Measurements from ENCODE around the gene SMYD2.

The SMYD2 gene

DNA sequence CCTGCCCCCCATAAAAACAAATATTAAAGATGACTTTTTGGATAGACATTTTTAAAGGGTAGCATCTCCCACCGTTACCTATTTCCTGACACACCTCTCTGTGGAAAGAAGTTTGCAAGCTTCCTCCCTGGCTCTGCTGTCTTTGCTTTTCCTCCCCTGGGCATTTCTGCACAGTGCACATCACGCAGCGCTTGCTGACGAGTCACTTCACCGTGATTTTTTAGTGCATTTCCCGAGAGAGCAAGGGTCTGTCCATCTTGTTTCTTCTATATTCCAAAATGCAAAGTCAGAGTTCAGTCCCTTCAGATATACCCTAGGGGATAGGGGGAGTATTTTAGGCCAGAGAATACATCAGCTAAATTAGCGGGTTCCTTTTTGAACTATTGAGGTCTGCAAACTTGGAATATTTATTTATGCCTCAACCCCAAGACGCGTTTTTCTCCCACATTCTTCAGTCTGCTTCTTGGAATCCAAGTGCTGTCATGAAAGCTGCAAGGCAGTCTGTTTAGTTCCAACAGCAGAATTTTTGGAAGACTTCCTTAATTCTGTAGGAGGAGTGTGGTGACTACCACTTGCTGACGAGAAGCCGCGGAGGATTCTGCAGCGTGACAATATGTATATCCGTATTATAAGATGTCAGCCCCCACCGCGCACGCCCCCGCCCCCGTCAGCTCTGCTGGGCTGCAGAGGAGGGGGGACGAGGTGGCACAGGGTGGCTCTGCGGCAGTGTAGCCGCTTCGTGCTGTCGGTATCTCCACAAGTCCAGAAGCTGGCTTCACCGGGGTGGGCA is 22.4 kb downstream of the SMYD2 start:
- peak in 22 of 56 donors; percentile 2 to 37 (median 10) for DNase-seq

DNA sequence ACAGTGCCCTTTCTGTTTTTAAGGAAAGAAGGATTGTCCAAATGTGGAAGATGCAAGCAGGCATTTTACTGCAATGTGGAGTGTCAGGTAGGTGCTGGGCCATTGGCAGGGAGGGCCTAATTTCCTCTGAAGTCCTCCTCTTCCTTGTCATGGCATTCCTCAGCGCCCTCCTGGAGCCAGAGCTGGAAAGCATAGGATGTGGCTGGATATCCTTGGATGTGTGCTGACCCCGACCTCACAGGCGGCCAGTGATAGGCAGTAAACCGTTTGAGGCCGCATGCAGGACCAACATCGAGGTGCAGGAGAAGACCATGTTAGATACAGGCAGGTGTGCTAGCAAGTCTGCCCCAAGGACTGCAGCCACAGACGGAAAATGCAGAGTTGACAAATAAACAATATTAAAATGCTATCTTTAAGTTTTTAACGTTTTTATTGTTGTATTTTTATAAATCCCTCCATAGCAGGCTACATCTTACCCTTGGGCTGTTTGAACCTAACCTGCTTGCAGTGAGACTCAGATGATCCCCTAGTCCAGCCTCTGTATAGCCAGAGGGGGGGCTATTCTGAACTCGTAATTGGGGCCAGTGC is 24.3 kb downstream of the SMYD2 start:
- no peak for DNase-seq

DNA sequence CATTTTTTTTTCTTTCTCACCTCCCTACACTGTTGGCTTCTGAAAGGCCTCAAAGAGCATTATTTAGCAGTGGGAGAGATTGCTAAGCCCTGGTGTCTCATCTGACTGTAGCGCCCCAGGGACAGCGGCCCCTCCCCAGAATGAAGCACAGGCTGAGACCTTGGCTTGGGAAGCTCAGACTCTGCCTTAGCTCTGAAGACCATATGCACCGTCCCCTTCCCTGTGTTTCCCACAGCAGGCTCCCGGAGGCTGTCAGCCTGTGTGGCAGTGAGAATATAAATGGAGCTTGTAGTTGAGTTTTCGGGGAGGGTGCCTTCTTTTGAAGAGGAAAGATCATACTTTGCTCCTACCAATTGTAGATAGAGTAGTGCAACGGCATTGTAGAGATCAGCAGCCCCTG is 25.3 kb downstream of the SMYD2 start:
- DNase-seq: no peak

DNA sequence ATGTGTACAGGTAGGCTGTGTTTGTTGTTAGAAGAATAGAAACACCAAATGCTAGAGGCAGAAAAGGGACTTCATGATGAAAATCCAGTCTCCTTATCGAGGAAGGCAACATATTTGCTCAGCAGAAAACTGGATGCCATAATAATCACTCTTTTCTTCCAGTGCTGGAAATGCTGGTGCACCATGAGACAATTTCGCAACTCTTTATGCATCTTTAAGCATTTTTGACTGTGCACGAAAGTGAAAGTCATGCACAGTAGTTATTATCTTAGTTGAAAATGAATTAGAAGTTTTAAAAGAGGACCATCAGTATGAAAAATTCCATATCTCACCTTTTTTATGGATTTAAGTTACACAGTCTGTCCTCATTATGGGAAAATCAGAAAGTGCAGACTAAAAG is 29.1 kb downstream of the SMYD2 start:
- no peak for DNase-seq

DNA sequence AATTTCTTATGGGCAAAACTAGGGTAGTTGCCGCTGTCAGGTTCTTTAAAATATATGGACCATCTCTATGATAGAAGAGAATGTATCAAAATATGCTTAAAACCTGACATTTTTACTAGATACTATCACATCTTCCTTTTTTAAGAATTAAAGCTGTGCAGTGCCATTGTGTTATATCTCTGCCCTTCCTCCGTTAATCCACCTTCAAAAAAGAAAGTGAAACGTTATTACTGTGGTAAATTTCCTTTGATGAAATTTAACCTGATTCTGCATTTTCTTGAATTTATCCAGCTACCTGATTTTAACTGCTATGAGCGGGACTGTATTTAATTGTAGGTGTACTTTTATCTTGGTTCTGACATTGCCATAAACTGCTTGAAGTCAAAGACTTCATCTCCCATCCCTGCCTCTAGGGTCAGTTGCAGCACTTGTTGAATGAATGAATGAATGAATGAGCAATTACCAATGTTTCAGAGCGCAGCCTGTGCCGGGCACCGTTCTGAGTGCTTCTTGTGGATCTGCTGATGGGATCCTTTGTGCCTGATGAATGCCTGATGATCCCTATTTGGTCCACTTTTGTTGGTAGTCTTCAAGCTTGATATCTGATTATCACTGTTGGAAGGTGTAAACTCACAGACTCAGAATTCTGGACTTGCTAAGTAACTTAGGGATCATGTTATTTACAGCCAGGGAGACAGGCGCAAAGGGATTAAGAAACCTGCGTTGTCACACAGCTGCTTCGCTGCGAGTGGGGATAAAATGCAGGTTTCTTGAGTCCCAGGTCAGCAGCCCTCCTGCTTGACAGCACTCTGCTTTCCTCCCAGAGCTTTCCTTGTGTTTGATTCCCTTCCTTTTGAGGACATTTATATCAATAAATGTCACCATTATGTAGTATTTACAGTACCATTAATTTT is 30.1 kb downstream of the SMYD2 start:
- no peak for DNase-seq

DNA sequence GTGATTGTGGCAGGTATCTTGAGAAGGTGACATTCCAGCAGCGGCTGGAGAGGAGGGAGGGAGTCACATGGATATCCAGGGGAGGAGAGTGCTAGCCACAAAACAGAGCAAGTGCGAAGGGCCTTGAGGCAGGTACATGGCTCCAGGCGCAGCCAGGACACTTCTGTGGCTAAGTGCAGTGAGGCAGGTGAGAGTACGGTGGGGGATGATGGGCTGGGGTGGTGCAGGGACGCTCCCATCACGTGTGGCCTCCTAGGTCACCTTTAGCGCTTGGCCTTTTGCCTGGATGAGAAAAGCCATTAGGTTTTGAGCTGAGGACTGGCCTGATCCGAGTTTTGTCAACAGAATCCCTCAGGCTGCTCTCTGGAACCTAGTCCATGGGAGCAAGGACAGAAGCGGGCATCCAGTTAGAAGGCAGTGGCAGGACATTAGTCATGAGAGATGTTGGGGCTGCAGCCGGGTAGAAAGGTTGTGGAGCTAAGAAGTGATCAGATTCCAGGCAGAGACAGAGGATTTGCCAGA is 31.6 kb downstream of the SMYD2 start:
- no peak for DNase-seq

DNA sequence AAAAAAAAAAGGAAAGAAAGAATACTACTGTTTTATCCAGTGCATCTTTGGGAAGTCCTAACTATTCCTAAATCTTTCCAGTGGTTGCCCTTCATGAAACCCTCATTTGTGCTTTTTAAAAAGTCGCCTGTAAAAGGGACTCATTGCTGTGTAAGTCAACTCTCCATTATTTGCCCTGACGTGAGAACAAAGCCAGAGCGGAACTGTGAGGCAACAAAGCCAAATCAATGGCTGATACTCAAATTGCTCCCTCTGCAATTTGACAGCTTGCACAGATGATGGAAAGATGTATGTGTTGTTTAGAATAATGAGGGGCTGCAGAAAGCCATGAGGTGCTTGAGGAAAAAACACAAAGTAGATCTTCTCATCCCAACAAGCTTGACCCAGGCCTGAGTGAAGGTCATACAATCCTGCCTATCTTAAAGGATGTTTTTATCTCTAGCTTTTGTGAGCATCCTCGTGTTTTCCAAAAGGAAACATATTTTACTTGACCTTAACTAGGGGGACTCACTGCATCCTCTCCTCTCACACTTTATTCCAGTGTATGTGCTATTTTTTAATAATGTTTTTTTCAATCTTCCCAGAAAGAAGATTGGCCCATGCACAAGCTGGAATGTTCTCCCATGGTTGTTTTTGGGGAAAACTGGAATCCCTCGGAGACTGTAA is 33.4 kb downstream of the SMYD2 start:
- no peak for DNase-seq

DNA sequence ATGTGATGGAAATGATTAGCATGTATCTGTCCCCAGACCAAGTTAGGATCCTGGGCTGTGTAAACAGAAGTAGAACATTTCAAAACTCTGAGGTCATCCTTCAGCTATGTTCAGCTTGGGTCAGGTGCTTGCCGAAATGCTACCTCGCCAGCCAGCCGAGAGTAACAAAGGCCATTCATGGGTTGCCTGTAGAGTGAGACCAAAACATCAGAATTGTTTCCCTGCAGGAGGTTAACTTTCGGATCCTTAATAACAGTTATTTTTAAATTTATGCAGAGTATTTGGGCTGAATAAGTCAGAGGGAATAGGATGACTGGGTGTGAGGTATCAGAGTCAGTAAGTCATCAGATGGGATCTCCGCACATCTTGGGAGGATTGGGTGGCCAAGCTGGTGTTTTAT is 35.6 kb downstream of the SMYD2 start:
- no peak for DNase-seq

DNA sequence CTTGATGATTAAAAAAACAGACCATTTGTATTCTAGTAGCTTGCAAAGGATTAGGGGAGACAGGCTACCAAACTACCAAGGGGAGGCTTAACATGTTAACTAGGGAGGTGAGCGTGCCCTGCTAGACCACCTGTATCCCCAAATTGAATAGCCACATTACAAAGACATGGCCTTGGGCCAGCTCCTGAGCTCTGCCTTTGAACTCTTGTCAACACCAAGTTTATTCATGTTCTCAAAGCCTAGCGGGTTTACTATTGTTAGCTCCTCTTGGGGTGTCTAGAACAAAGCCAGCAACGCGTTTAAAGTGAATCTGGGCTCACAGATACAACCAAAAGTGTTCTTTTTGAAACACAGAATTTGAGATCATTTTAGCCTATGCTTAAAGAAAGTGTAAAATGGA is 36.3 kb downstream of the SMYD2 start:
- DNase-seq: no peak

DNA sequence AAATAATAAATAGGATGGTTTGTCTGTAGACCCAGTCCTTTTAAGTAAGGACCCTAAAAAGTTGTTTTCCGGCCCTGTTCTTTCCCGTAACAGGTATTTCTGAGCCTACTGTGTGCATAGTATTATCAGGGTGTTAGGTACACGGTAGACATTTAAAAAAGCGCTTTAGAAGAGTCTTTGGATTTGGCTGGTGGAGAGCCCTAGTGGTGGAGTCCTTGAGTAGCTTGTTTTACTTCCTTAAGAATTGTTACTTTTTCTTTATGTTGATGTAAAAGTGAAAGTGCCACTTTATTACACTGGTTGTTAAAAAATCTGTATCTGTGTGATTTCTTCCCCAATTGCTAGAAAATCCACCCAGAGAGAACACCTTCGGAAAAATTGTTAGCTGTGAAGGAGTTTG is 36.8 kb downstream of the SMYD2 start:
- DNase-seq: no peak

DNA sequence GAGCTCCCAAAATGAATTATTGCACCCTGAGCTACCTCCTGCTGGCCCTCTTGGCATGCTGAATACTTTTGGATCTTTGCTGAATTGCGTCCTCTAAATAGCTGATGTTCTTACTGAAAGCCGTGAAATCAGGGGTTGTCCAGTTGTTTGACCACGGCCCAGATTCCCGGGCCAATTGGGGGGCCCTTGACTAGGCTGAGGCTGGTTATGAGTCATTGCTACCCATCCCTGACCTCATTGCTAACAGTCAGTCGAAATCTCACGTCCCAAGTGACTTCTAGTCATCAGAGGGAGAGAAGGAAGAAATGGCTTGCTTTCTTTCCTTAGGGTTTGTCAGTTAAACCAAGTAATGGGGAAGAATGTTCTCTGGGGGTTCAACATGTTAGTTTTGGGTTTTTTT is 37.4 kb downstream of the SMYD2 start:
- no peak for DNase-seq

DNA sequence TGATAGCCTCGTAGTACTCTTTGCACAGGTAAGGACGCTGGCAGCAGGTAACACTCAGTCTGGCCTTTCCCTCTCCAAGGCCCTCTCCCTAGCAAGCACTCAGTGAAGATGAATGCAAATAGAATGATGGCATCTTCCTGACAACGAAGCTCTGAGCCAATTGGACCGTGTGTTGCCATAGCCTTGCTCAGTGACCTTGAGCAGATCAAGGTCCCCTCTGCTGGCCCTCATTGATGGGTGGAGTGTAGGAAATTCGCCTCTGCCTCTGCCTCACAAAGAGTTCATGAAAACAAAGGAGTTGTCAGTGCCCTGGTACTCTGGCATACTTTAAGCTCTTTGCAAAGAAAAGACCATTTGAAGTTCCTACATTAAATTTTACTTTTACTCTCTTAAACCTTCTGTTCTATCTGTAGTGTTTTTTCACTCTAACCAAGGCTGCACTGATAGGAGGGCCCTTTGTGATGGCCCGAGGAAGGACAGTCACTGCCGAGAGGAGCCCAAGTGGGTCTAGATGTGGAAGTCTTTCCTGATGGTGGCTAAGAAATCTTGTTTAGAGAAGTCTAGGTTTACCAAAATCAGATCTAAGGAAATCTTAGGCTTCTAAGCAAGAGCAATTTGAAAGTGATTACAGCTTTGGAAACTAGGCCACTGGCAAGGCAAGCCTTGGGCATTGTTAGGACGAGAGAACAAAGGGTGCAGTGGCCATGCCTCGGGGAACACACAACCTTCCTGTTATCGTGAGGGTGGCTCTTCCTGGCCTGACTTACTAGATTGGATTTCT is 38.2 kb downstream of the SMYD2 start:
- DNase-seq: no peak

DNA sequence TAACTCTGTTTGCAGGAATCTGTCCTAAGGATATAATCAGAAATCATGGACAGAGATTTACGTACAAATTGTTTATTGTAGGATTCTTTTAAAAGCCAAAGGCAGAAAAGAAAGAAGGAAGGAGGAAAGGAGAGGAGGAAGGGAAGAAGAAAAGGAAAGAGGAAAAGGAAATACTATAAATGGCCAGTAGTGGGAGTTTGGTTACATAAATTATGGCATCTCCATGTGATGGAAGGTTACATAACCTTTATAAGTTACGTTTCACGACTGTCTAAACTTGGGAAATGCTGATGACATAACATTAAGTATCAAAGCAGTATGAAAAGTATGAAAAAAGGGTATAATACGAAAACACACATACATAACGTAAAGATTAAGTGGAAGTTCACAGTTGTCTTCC is 39.0 kb downstream of the SMYD2 start:
- DNase-seq: no peak

DNA sequence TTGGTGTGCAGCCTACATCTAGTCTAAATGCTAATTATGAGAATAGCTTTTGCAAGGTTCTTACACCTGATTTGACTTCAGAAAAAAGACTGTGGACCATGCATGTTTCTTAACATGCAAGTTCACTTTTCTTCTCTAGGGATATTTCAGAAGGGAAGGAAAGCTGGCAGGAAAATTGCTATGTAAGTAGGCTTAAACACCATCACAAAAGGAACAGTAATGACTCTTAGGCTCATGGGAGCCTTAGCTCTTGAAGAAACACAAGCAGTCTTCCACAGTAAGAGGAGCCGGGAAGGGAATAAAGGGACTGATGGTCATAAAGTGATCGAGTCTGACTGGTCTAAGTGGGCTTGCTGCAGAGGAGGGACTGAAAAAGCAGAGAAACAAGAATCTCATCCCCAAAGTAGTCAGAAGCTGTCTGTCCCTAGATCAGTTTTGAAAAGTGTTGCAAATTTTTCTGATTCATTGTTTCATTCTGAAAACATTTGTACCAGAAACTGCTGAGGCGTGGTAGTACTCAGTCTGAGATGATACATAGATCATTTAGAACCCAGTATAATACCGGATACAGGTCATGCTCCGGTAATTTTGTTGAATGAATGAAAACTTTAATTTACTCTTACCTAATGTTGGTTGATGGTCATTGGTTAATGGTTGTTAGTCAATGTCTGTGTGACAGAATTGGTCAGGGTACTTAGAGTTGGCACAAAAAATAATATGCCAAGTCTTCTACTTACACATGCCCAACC is 40.9 kb downstream of the SMYD2 start:
- no peak for DNase-seq

DNA sequence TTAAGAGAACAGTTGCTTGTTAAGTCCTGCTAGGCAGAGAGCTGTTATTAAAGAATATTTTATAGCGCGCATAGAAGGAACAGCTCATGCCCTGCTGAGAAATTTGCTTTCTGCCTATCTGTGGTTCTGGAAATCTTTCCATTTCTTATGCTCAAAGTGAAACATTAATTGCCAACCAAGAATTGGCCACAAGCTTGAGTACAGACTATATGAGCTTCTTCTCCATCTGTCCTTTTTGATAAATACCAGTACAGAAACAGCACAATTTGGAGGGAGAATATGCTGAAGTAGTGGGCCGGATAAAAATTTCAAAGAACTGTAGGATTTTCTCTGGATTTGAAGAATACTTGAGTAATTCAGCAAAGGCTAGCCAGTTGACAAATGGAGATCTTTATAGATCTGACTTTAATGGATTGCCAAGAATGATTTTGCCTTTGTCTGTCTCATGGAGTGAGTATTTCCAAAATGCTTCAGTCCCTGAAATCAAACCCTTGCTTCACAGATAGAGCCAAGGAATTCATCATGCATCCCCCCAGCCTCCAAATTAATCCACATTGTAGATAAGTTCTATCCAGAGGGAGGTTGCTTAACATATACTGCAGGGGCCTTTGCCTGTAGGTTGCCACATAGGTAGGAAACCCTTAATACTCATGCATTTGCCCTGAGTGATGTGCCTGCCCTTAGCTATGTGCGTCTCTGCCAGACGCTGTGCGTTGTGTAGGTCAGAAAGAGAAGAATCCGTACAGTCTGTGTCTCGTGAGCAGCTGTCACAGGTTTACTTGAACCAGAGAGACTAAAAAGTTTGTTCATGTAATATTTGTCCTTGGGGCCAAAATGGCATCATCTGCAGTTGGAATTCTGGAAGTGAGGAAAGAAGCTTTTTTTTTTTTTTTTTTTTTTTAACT is 44.2 kb downstream of the SMYD2 start:
- DNase-seq: no peak

DNA sequence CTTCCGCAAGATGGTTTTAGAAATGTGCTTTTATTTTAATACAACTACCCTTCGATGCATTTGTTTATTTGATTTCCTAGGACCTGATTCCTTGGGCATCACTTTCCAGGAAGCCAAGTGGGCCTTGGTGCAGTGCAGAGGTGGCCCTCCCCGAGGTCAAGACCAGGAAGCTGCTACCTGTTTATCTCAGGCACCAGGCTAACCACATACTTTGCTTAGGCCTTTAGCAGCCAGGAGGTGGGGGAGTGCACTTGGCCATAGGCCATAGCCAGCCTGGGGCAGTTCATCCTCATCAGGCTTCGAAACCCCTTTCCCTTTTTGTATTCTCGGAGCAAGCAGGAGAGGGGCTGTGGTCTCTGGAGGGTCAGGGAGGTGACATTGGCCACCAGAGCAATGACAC is 45.4 kb downstream of the SMYD2 start:
- DNase-seq: no peak

DNA sequence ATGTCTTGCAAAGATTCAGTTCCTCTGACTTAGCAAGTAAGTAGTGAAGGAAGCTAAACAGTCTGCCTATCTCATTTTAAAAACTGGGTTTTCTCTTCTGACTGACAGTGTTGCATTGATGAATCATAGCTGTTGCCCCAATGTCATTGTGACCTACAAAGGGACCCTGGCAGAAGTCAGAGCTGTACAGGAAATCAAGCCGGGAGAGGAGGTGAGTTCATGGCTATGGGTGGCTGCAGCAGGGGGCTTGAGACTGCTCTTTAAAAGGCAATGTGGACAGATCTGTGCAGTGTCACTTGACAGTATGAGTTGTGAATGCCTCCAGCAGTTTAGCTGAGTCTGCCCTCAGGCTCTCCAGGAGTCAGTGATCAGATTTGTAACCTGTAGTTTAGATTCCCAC is 46.6 kb downstream of the SMYD2 start:
- DNase-seq: no peak

DNA sequence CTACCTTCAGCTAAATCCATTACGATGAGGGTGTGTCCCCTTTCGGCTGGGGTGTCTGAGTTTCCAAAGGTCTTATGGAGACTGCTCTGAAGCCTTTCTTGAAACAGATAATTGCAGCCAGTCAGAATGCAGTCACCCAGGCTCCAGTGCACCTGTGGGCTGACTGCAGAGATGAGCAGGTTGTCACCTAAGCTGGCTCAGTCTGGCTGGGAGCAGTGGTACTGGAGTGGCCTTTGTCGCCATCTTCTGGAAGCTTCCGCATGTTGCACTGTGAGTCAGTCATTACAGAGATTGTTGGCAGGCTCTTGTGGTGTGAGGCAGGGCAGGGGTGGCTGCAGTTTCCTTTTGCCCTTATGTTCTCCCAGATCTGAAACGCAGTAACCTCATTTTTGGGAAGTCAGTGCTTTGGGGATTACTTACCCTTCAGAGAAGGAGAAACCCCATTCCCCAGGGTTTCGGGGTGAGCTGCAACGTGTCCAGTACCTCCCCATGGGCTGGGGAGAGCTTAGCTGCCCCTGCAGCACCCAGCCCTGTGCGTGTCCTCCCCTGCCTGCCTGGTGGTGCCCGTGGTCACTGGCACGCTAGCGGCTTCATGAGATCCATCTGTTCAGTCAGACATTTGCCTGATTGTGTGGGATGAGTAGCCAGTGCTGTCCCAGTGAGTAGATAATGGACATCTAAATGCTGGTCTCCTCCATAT is 48.0 kb downstream of the SMYD2 start:
- DNase-seq: peak in 55 of 56 donors; percentile 5 to 87 (median 52)

All from amygdala (tissue), 56 donors.